Heart left ventricle (tissue), 16 donors: ENCODE data around the gene SSBP3. TPM values are rescaled to one million over a fixed set of nuclear protein-coding genes. Genes with fewer than 3 reads are reported as not detected.

ENCODE experiments used
- ATAC-seq, 4 donors: fragments of 200-7000 bp; cut with Tn5 transposase; one replicate each; pipeline ENCODE4 v1.9.1; 2020 to 2022; ENCODE audit warnings: moderate library complexity in 4 of 4, mild to moderate bottlenecking in 3 of 4, moderate number of reproducible peaks in 1 of 4
- DNase-seq, 5 donors: peaks; one replicate each; pipeline ENCODE4 v3.0.0-alpha.2; 2020
- H3K27ac ChIP-seq, 12 donors: fragments of 200-600 bp; sonication (generic) in 4 of 12; one replicate each; pipeline versions ENCODE4 v1.5.0 to v1.8.0; 2016 to 2022; ENCODE audit warnings: mild to moderate bottlenecking in 2 of 12
- H3K27me3 ChIP-seq, 9 donors: fragments of 200-600 bp; sonication (generic) in 2 of 9; one replicate each; pipeline versions ENCODE4 v1.5.1 to v1.8.0; 2016 to 2022; ENCODE audit warnings: mild to moderate bottlenecking in 3 of 9
- H3K36me3 ChIP-seq, 9 donors: fragments of 200-600 bp; sonication (generic) in 2 of 9; one replicate each; pipeline versions ENCODE4 v1.5.0 to v1.8.0; 2018 to 2022; ENCODE audit warnings: mild to moderate bottlenecking in 2 of 9
- H3K4me1 ChIP-seq, 12 donors: fragments of 200-600 bp; sonication (generic) in 4 of 12; one replicate each; pipeline versions ENCODE4 v1.5.0 to v1.8.0; 2016 to 2022; ENCODE audit warnings: mild to moderate bottlenecking in 3 of 12
- H3K4me3 ChIP-seq, 12 donors: fragments of 200-600 bp; sonication (generic) in 4 of 12; one replicate each; pipeline versions ENCODE4 v1.5.0 to v1.8.0; 2017 to 2022; ENCODE audit warnings: mild to moderate bottlenecking in 9 of 12, moderate library complexity in 4 of 12
- H3K9me3 ChIP-seq, 12 donors: fragments of 200-600 bp; sonication (generic) in 4 of 12; one replicate each; pipeline versions ENCODE4 v1.5.0 to v1.8.0; 2016 to 2022; ENCODE audit warnings: mild to moderate bottlenecking in 1 of 12
- CTCF ChIP-seq, 12 donors: fragments of 200-600 bp; sonication (generic) in 4 of 12; IDR thresholded peaks; one replicate each; pipeline versions ENCODE4 v1.5.0 to v1.8.0; 2018 to 2022; ENCODE audit warnings: antibody characterized with exemption in 12 of 12, mild to moderate bottlenecking in 5 of 12
- POLR2A ChIP-seq, 2 donors: fragments of 450-650 bp; IDR thresholded peaks; one replicate each; pipeline ENCODE4 v1.6.1; 2017; ENCODE audit warnings: antibody characterized with exemption in 2 of 2, mild to moderate bottlenecking in 2 of 2, moderate library complexity in 2 of 2
- WGBS, 4 donors: extraction: QIAGEN DNeasy Blood & Tissue Kit in 2 of 4; methylation state at CpG; one replicate each; pipeline versions ENCODE4 v1.1.5 to v1.1.7; 2013 to 2018; 5-methylcytosine and 5-hydroxymethylcytosine counted together
- intact Hi-C, 10 donors: fragments of 100-400 bp; cut with DNase I; formaldehyde crosslinking; loops; one replicate each; pipeline versions ENCODE4 v1.11.1 to v1.14.2; 2022
- polyA plus RNA-seq, 2 donors: library from polyadenylated mRNA; stranded (reverse); fragments of 200-250 nt; gene quantifications; one replicate each; pipeline ENCODE4 v1.2.3, GENCODE V29; 2013
- total RNA-seq, 9 donors: library from RNA; depleted of rRNA in 2 of 9; stranded (reverse); fragments of >200 nt in 2 of 9; fragmentation: NEBNext Ultra II Directional in 3 of 9; extraction: Animal tissue kit (Norgen Biotek cat#: 25700) in 3 of 9; gene quantifications; one replicate each; pipeline versions ENCODE4 v1.1.0 to v1.2.4, GENCODE V29; 2016 to 2023
- donor health status: ischemic (EF 13 %, LVEDD 7.1; RV severe dilation, severe dysfunction).
- donor health status: healthy with polysubstance abuse.
- donor health status: DM: no; HTN: yes; CAD: no.
- donor health status: DM: no; HTN: no; CAD: no.
- donor health status: ischemic (EF 25% LVEDD 6.9; RV normal size, moderate dysfunction).
- donor health status: ischemic (EF 25% LVEDD 5.7; RV mildly dilated, moderate dysfunction).
- donor health status: healthy.
- donor health status: DM: yes; HTN: yes; CAD: no.
- donor health status: ischemic (EF 35%, LVEDD 5.7; RV mildly dilated, moderate dysfunction).
- donor health status: nonischemic (EF 11% LVEDD 7.7; RV severe dilation, severe dysfunction).
- donor health status: DM: yes; HTN: yes; CAD: no.
- donor health status: PGD.
- donor health status: ischemic (EF 29% LVEDD 5.4; RV normal size, mild dysfunction).
- donor health status: nonischemic (EF 23%, LVEDD 6.1; RV moderate dilation, normal function).

The SSBP3 gene
- total and polyA plus RNA-seq, 11 donors: 20.8 to 61.8 (median 48.1) TPM

GRCh38 chr1:54243022-54243421 lies 163.2 kb downstream of the SSBP3 start:
- peaks cover 0 to 46% (median 28%) of the 10 kb centered on the region in 9 donors for H3K36me3 ChIP-seq
- ATAC-seq (no peak), DNase-seq (no peak)

GRCh38 chr1:54241364-54241763 lies 164.8 kb downstream of the SSBP3 start:
- peaks cover 0 to 27% (median 6%) of the 10 kb centered on the region in 12 donors for H3K4me1 ChIP-seq
- DNase-seq (no peak), ATAC-seq (no peak)
- H3K9me3 ChIP-seq: no peaks in the 10 kb centered on the region
- peaks cover 0 to 61% (median 45%) of the 10 kb centered on the region in 9 donors for H3K36me3 ChIP-seq
- 73 to 83% (median 82%) methylated on average over 6 of the region's 6 CpGs for WGBS, 4 donors
- intact Hi-C loops: no loop called here
- H3K4me3 ChIP-seq: no peak overlapping the region
- H3K27ac ChIP-seq: no peak overlapping the region
- no peak for TF ChIP-seq CTCF (IDR thresholded peaks at IDR 0.05)
- TF ChIP-seq POLR2A (IDR thresholded peaks at IDR 0.05): no peak
- H3K27me3 ChIP-seq: no peaks in the 10 kb centered on the region

More at GRCh38 chr1:54243022-54243421, 163.2 kb downstream of the SSBP3 start:
- no peak for TF ChIP-seq CTCF (IDR thresholded peaks at IDR 0.05)
- no peak for TF ChIP-seq POLR2A (IDR thresholded peaks at IDR 0.05)
- intact Hi-C loops: no loop called here
- Histone ChIP-seq H3K9me3 (no peaks in the 10 kb centered on the region), H3K27ac (no peak overlapping the region), H3K4me1 (peaks cover 0 to 30% (median 6%) of the 10 kb centered on the region in 12 donors), H3K4me3 (no peak overlapping the region), H3K27me3 (no peaks in the 10 kb centered on the region)
- 95 to 96% (median 96%) methylated on average over 13 of the region's 13 CpGs for WGBS, 4 donors

GRCh38 chr1:54240741-54241335 lies 165.4 kb downstream of the SSBP3 start:
- intact Hi-C loops: no loop called here
- Histone ChIP-seq H3K27me3 (no peaks in the 10 kb centered on the region), H3K4me1 (peaks cover 0 to 21% (median 2%) of the 10 kb centered on the region in 12 donors), H3K4me3 (no peak overlapping the region), H3K9me3 (no peaks in the 10 kb centered on the region), H3K27ac (no peak overlapping the region), H3K36me3 (peaks cover 0 to 66% (median 50%) of the 10 kb centered on the region in 9 donors)
- 95 to 98% (median 97%) methylated on average over 12 of the region's 12 CpGs for WGBS, 4 donors
- ATAC-seq: no peak
- DNase-seq: no peak
- TF ChIP-seq CTCF (IDR thresholded peaks at IDR 0.05): no peak
- TF ChIP-seq POLR2A (IDR thresholded peaks at IDR 0.05): no peak

- 47 to 69% (median 62%) methylated on average over 10 of the region's 10 CpGs for WGBS, 4 donors
- intact Hi-C loops: no loop called here
These were observed 166.6 kb downstream of the SSBP3 start for GRCh38 chr1:54239631-54240031.

More at GRCh38 chr1:54239631-54240031, 166.6 kb downstream of the SSBP3 start:
- H3K4me3 ChIP-seq: no peak overlapping the region
- H3K27ac ChIP-seq: peak overlapping the region in 2 of 12 donors; percentile 13 to 14
- peaks cover 0 to 12% (median 0%) of the 10 kb centered on the region in 12 donors for H3K4me1 ChIP-seq
- DNase-seq (no peak), ATAC-seq (peak in 3 of 4 donors; percentile 14 to 76 (median 35))
- no peaks in the 10 kb centered on the region for H3K27me3 ChIP-seq
- no peaks in the 10 kb centered on the region for H3K9me3 ChIP-seq
- TF ChIP-seq POLR2A (IDR thresholded peaks at IDR 0.05) (no peak), CTCF (IDR thresholded peaks at IDR 0.05) (no peak)
- peaks cover 0 to 74% (median 52%) of the 10 kb centered on the region in 9 donors for H3K36me3 ChIP-seq
